H1 (cell line): ENCODE data around the gene SYP. TPM values are rescaled to one million over a fixed set of nuclear protein-coding genes. Genes with fewer than 3 reads are reported as not detected.

Source experiments
- CTCF ChIA-PET: fragments of 300-600 bp; sonication (Branson Sonifier 250); formaldehyde crosslinking; loops from one replicate; lab custom pipeline; 2021; ENCODE audit not compliant: partially characterized antibody; lab: Charles Lee
- POLR2A ChIA-PET: fragments of 300-600 bp; sonication (Branson Sonifier 250); formaldehyde crosslinking; loops from one replicate; lab custom pipeline; 2021; ENCODE audit warnings: inconsistent platforms; ENCODE audit not compliant: partially characterized antibody; lab: Charles Lee
- DNase-seq, 2 experiments: peaks; one replicate each; pipeline versions ENCODE4 v3.0.0 to v3.0.0-alpha.2; 2010 to 2022; ENCODE audit warnings: low spot score in 2 of 2, low read depth in 1 of 2, mixed read lengths in 1 of 2
- FAIRE-seq: peaks from 2 replicates; lab custom pipeline; 2011; peaks lifted over from hg19 to GRCh38; lab: Jason Lieb, UNC
- H2AFZ ChIP-seq: 2 replicates; pipeline ENCODE4 v1.8.1; 2012; ENCODE audit warnings: low read length, inconsistent platforms
- H2AK5ac ChIP-seq: 2 replicates; pipeline ENCODE4 v1.6.1; 2013; ENCODE audit warnings: low read depth, low read length
- H2BK120ac ChIP-seq: replicated peaks from 2 replicates; pipeline ENCODE3; 2013; ENCODE audit warnings: low read depth, low read length, inconsistent platforms
- H2BK12ac ChIP-seq: 2 replicates; pipeline ENCODE4 v1.6.1; 2013; ENCODE audit warnings: low read depth, low read length
- H2BK15ac ChIP-seq: 2 replicates; pipeline ENCODE4 v1.6.1; 2013; ENCODE audit warnings: low read length
- H2BK20ac ChIP-seq: 2 replicates; pipeline ENCODE4 v1.6.1; 2013; ENCODE audit warnings: low read length
- H2BK5ac ChIP-seq: 2 replicates; pipeline ENCODE4 v1.6.1; 2013; ENCODE audit warnings: low read depth, low read length
- H3K14ac ChIP-seq: 2 replicates; pipeline ENCODE4 v1.6.1; 2013; ENCODE audit warnings: inconsistent platforms; ENCODE audit not compliant: insufficient read length
- H3K18ac ChIP-seq: 2 replicates; pipeline ENCODE4 v1.6.1; 2013; ENCODE audit warnings: low read length; ENCODE audit errors: extremely low read depth
- H3K23ac ChIP-seq: 2 replicates; pipeline ENCODE4 v1.6.1; 2013; ENCODE audit warnings: inconsistent platforms; ENCODE audit not compliant: insufficient read length
- H3K23me2 ChIP-seq: 2 replicates; pipeline ENCODE4 v1.6.1; 2013; ENCODE audit warnings: low read depth, low read length
- H3K27ac ChIP-seq: 2 replicates; pipeline ENCODE4 v1.6.1; 2011; ENCODE audit warnings: low read depth, low read length, inconsistent platforms
- H3K27me3 ChIP-seq, 4 experiments: replicated peaks in 1 of 4; 1 replicate in 1 of 4; 2 replicates in 3 of 4; pipeline versions ENCODE4 v1.6.1 to v1.8.1; 2011 to 2013; ENCODE audit warnings: low read length in 3 of 4, mild to moderate bottlenecking in 3 of 4, inconsistent platforms in 2 of 4, mixed read lengths in 2 of 4, moderate library complexity in 1 of 4; ENCODE audit not compliant: control insufficient read depth in 3 of 4, insufficient read depth in 3 of 4; ENCODE audit errors: extremely low read depth in 1 of 4
- H3K36me3 ChIP-seq, 4 experiments: 2 replicates each; pipeline versions ENCODE4 v1.6.1 to v1.8.1; 2011 to 2013; ENCODE audit warnings: mild to moderate bottlenecking in 4 of 4, low read length in 3 of 4, moderate library complexity in 2 of 4, control low read depth in 1 of 4, inconsistent platforms in 1 of 4; ENCODE audit not compliant: insufficient read depth in 4 of 4, control insufficient read depth in 2 of 4
- H3K4ac ChIP-seq: replicated peaks from 2 replicates; pipeline ENCODE3; 2013; ENCODE audit warnings: low read length, low read depth, mixed read lengths, inconsistent platforms; ENCODE audit not compliant: insufficient read length
- H3K4me1 ChIP-seq, 4 experiments: replicated peaks in 1 of 4; 1 replicate in 1 of 4; 2 replicates in 3 of 4; pipeline versions ENCODE4 v1.6.1 to v1.8.1; 2011 to 2013; ENCODE audit warnings: low read length in 3 of 4, inconsistent platforms in 2 of 4, mixed read lengths in 1 of 4; ENCODE audit not compliant: insufficient read depth in 4 of 4, control insufficient read depth in 3 of 4
- H3K4me2 ChIP-seq, 2 experiments: 2 replicates each; pipeline versions ENCODE4 v1.6.1 to v1.8.1; 2011 to 2013; ENCODE audit warnings: low read depth in 2 of 2, low read length in 2 of 2, control low read depth in 1 of 2, inconsistent platforms in 1 of 2, mild to moderate bottlenecking in 1 of 2; ENCODE audit not compliant: insufficient read depth in 1 of 2
- H3K4me3 ChIP-seq, 4 experiments: fragments of 200-600, 300-600 bp in 1 of 4; sonication (generic), shearing (Covaris generic), sonication (Bioruptor Twin) in 1 of 4; 2 replicates each; pipeline versions ENCODE4 v1.5.1 to v1.8.1; 2011 to 2016; ENCODE audit warnings: low read length in 4 of 4, low read depth in 3 of 4, control low read depth in 2 of 4, inconsistent platforms in 2 of 4, mild to moderate bottlenecking in 2 of 4, mixed read lengths in 1 of 4, moderate library complexity in 1 of 4; ENCODE audit not compliant: insufficient read depth in 2 of 4; ENCODE audit errors: extremely low read depth in 1 of 4
- H3K56ac ChIP-seq: replicated peaks from 2 replicates; pipeline ENCODE3; 2013; ENCODE audit warnings: low read depth, mild to moderate bottlenecking, mixed read lengths, low read length, inconsistent platforms; ENCODE audit not compliant: insufficient read length
- H3K79me1 ChIP-seq: 2 replicates; pipeline ENCODE4 v1.6.1; 2013; ENCODE audit warnings: low read depth, low read length, control low read depth
- H3K79me2 ChIP-seq, 2 experiments: 2 replicates each; pipeline versions ENCODE4 v1.6.1 to v1.8.1; 2012 to 2013; ENCODE audit warnings: low read length in 2 of 2, mild to moderate bottlenecking in 2 of 2, inconsistent platforms in 1 of 2; ENCODE audit not compliant: insufficient read depth in 2 of 2, control insufficient read depth in 1 of 2
- H3K9ac ChIP-seq, 4 experiments: replicated peaks in 1 of 4; 1 replicate in 1 of 4; 2 replicates in 3 of 4; pipeline versions ENCODE4 v1.6.1 to v1.8.1; 2011 to 2013; ENCODE audit warnings: low read depth in 3 of 4, low read length in 3 of 4, control low read depth in 2 of 4, mild to moderate bottlenecking in 2 of 4, moderate library complexity in 2 of 4, inconsistent platforms in 1 of 4; ENCODE audit errors: extremely low read depth in 1 of 4
- H3K9me3 ChIP-seq, 2 experiments: 2 replicates each; pipeline versions ENCODE4 v1.6.1 to v1.8.1; 2012 to 2013; ENCODE audit warnings: mild to moderate bottlenecking in 2 of 2, moderate library complexity in 2 of 2, control low read depth in 1 of 2, inconsistent platforms in 1 of 2, low read depth in 1 of 2, low read length in 1 of 2, mixed read lengths in 1 of 2; ENCODE audit not compliant: insufficient read depth in 2 of 2
- H4K20me1 ChIP-seq, 2 experiments: replicated peaks in 1 of 2; 2 replicates each; pipeline versions ENCODE3 to v1.8.1; 2011 to 2013; ENCODE audit warnings: inconsistent platforms in 2 of 2, low read length in 2 of 2, mild to moderate bottlenecking in 1 of 2; ENCODE audit not compliant: insufficient read depth in 2 of 2, control insufficient read depth in 1 of 2
- H4K5ac ChIP-seq: 2 replicates; pipeline ENCODE4 v1.6.1; 2013; ENCODE audit warnings: low read length, low read depth, mixed read lengths, inconsistent platforms; ENCODE audit not compliant: insufficient read length
- H4K8ac ChIP-seq: 2 replicates; pipeline ENCODE4 v1.8.0; 2013; ENCODE audit warnings: mild to moderate bottlenecking, moderate library complexity, low read length, inconsistent platforms; ENCODE audit not compliant: insufficient read depth; ENCODE audit errors: extremely low read depth
- H4K91ac ChIP-seq: replicated peaks from 2 replicates; pipeline ENCODE3; 2013; ENCODE audit warnings: low read length, mixed read lengths, inconsistent platforms; ENCODE audit not compliant: insufficient read length
- BRCA1 ChIP-seq: IDR thresholded peaks from 2 replicates; pipeline ENCODE4 v1.6.1; 2012; ENCODE audit warnings: low read depth, low read length, improper control_type of control experiment
- KDM4A ChIP-seq: IDR thresholded peaks from one replicate; pipeline ENCODE4 v1.7.1; 2012; ENCODE audit warnings: low read depth, mild to moderate bottlenecking, moderate library complexity, low read length, inconsistent platforms; ENCODE audit not compliant: severe bottlenecking
- WGBS, 2 experiments: shearing (Covaris generic) in 1 of 2; methylation state at CpG; one replicate each; pipeline versions ENCODE4 v1.1.6 to v1.1.7; 2013 to 2015; ENCODE audit warnings: low lambda C conversion rate in 2 of 2, mixed read lengths in 2 of 2, inconsistent platforms in 1 of 2, low coverage in 1 of 2, missing lambda C conversion rate in 1 of 2; ENCODE audit not compliant: insufficient replicate concordance in 2 of 2, insufficient coverage in 1 of 2, insufficient read length in 1 of 2; ENCODE audit errors: extremely low coverage in 1 of 2, missing lambda C conversion rate in 1 of 2; 5-methylcytosine and 5-hydroxymethylcytosine counted together
- polyA plus RNA-seq, 7 experiments: library from polyadenylated mRNA; depleted of rRNA in 3 of 7; stranded (reverse) in 5 of 7; unstranded in 2 of 7; fragments of >200 nt in 5 of 7; fragments of 200-250 nt in 2 of 7; gene quantifications; 1 replicate in 5 of 7; 2 replicates in 1 of 7; 4 replicates in 1 of 7; pipeline versions ENCODE4 v1.2.1 to v1.2.3, GENCODE V29; 2011 to 2013; ENCODE audit warnings: missing spikeins in 2 of 7, mixed read lengths in 2 of 7
- total RNA-seq: library from RNA; stranded (reverse); fragmentation: NEBNext Ultra II Directional; extraction: Animal tissue kit (Norgen Biotek cat#: 25700); gene quantifications from 2 replicates; pipeline ENCODE4 v1.2.1, GENCODE V29; 2021

SYP gene
- total and polyA plus RNA-seq, 2 of the 8 experiments (the other 6 are each of a cell fraction or from before 2014, with no cell fraction given), result 4.3 to 10.8 TPM

- Histone ChIP-seq H4K8ac (no peak overlapping the region), H2BK5ac (no peak overlapping the region), H3K9me3 (no peaks in the 10 kb centered on the region), H3K23me2 (peaks cover 7% of the 10 kb centered on the region; the same call in 1 of the 2 replicates), H3K36me3 (peaks cover 0 to 4% (median 0%) of the 10 kb centered on the region in 4 experiments; a peak in 3 of 8 replicates), H4K5ac (no peak overlapping the region), H3K27me3 (peaks cover 0 to 8% (median 5%) of the 10 kb centered on the region in 4 experiments; a peak in 5 of 7 replicates), H2AFZ (no peak overlapping the region; the same call in 1 of the 2 replicates), H3K23ac (no peak overlapping the region), H2BK12ac (no peak overlapping the region), H2BK120ac (no peak overlapping the region), H2AK5ac (no peak overlapping the region), H3K18ac (no peak overlapping the region; the same call in 1 of the 2 replicates), H3K4me3 (peak overlapping the region; percentile 42 to 66 (median 46)), H4K20me1 (peaks cover 0 to 2% of the 10 kb centered on the region in 2 experiments), H4K91ac (no peak overlapping the region), H3K79me1 (no peaks in the 10 kb centered on the region), H3K27ac (no peak overlapping the region), H3K79me2 (no peaks in the 10 kb centered on the region), H3K56ac (no peak overlapping the region), H2BK20ac (no peak overlapping the region), H3K4ac (no peak overlapping the region), H3K9ac (0 out of 7 replicates have a peak overlapping the region, but pooled peaks of 1 of the 4 experiments have one; percentile 30), H3K14ac (no peak overlapping the region), H2BK15ac (no peak overlapping the region), H3K4me1 (peaks cover 0 to 1% (median under 1%) of the 10 kb centered on the region in 4 experiments; a peak in 3 of 7 replicates), H3K4me2 (peak overlapping the region; percentile 71 to 82)
- ChIA-PET CTCF (interaction anchor here (2.2 kb wide), 1 partner anchor 8 kb away, joined by 7 read pairs; no protein-coding TSS in a partner anchor), POLR2A (interaction anchor here (0.5 to 0.9 kb wide), 3 partner anchors 10 to 15 kb away, joined by 3 to 4 read pairs (median 3); no protein-coding TSS in a partner anchor)
- TF ChIP-seq BRCA1 (no peak), KDM4A (peak; percentile 14)
- DNase-seq, result peak in 1 of 2 experiments; percentile 51
- no peak for FAIRE-seq
- WGBS, 2 experiments, result 3% methylated on average over 33 of the region's 37 CpGs; no CpG with 5 or more reads in 1 of the 2 experiments
Observed at GRCh38 chrX:49172280-49172780, 27.7 kb downstream of the SYP start.
